ENCODE results near the gene GARS1. TPM values are rescaled to one million over a fixed set of nuclear protein-coding genes. Genes with fewer than 3 reads are reported as not detected.
"Not testable (repeated sequence)": the region's sequence is repeated elsewhere in the genome, so short reads cannot be mapped to it uniquely, and the experiment has no call there.

GARS1 gene
- total and polyA plus RNA-seq, 4 donors: 43.3 to 73.6 (median 67.8) TPM

DNA sequence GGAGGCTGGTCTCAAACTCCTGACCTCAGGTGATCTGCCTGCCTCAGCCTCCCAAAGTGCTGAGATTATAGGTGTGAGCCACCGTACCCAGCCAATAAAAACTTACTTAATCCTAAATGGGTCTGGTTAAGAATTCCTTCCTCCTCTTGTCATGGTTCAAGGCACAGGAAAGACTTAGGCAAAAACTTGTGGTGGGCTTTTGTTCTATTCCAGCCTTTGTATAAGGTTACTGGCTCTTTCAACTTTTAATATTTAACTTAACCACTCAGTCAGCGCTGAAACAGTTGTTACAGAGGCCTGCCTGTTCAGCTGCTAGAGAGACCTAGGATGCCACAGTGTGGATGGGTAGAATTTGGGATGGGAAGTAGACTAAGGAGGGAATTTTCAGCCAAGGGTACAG, 28.1 kb upstream of the GARS1 start:
- 96% methylated on average over 2 of the region's 2 CpGs for WGBS
- Histone ChIP-seq H3K27me3 (ENCODE audit: control insufficient read depth in 4 of 4, insufficient read depth in 4 of 4, low read length in 3 of 4) (no peaks in the 10 kb centered on the region), H3K4me3 (ENCODE audit: low read depth in 1 of 3, low read length in 3 of 3) (no peak overlapping the region), H3K9me3 (ENCODE audit: control insufficient read depth in 4 of 4, low read length in 3 of 4) (no peaks in the 10 kb centered on the region), H3K36me3 (ENCODE audit: control insufficient read depth in 4 of 4, insufficient read depth in 3 of 4, low read depth in 1 of 4, low read length in 3 of 4) (peaks cover 2 to 30% (median 18%) of the 10 kb centered on the region in 4 donors), H3K27ac (ENCODE audit: low read depth in 1 of 2, low read length in 2 of 2) (no peak overlapping the region), H3K4me1 (ENCODE audit: control insufficient read depth in 4 of 4, insufficient read depth in 4 of 4, low read length in 3 of 4) (no peaks in the 10 kb centered on the region), H3K9ac (ENCODE audit: low read depth in 1 of 2, low read length in 2 of 2) (no peak overlapping the region)
- TF ChIP-seq RXRA (IDR thresholded peaks at IDR 0.05) (no peak), GABPA (IDR thresholded peaks at IDR 0.05 in 1 of 2, conservative IDR thresholded peaks at IDR 0.05 in 1 of 2) (no peak), TAF1 (conservative IDR thresholded peaks at IDR 0.05) (no peak), HNF4G (IDR thresholded peaks at IDR 0.05) (no peak)
- TF ChIP-seq, protein P1, sequence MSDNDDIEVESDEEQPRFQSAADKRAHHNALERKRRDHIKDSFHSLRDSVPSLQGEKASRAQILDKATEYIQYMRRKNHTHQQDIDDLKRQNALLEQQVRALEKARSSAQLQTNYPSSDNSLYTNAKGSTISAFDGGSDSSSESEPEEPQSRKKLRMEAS (IDR thresholded peaks at IDR 0.05): no peak
- TF ChIP-seq, protein P2, sequence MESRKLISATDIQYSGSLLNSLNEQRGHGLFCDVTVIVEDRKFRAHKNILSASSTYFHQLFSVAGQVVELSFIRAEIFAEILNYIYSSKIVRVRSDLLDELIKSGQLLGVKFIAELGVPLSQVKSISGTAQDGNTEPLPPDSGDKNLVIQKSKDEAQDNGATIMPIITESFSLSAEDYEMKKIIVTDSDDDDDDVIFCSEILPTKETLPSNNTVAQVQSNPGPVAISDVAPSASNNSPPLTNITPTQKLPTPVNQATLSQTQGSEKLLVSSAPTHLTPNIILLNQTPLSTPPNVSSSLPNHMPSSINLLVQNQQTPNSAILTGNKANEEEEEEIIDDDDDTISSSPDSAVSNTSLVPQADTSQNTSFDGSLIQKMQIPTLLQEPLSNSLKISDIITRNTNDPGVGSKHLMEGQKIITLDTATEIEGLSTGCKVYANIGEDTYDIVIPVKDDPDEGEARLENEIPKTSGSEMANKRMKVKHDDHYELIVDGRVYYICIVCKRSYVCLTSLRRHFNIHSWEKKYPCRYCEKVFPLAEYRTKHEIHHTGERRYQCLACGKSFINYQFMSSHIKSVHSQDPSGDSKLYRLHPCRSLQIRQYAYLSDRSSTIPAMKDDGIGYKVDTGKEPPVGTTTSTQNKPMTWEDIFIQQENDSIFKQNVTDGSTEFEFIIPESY (IDR thresholded peaks at IDR 0.05): no peak
- TF ChIP-seq, protein P3, sequence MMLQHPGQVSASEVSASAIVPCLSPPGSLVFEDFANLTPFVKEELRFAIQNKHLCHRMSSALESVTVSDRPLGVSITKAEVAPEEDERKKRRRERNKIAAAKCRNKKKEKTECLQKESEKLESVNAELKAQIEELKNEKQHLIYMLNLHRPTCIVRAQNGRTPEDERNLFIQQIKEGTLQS (IDR thresholded peaks at IDR 0.05): no peak
- DNase-seq (ENCODE audit: low spot score): no peak

DNA sequence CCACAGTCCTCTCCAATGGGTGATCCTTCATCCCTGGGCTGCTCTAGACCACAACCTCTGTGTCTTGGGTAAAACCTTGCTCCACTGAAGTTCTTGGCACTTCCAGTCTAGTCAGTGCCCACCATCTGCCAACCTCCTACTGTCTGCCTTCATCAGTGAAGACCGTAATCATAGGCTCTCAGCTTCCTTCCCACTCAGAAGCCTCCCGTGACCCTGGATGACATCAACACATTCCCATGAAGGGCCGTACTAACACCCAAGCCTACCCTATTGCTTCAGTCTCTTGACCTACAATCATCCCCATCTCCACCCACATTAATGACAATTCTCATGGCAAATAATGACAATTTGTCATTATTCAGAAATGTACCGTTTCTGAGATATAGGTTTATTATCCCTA, 27.6 kb upstream of the GARS1 start:
- H3K36me3 ChIP-seq (ENCODE audit: control insufficient read depth in 4 of 4, insufficient read depth in 3 of 4, low read depth in 1 of 4, low read length in 3 of 4): peaks cover 2 to 30% (median 14%) of the 10 kb centered on the region in 4 donors
- no peak overlapping the region for H3K4me3 ChIP-seq (ENCODE audit: low read depth in 1 of 3, low read length in 3 of 3)
- no peak overlapping the region for H3K9ac ChIP-seq (ENCODE audit: low read depth in 1 of 2, low read length in 2 of 2)
- TF ChIP-seq, protein P2 (IDR thresholded peaks at IDR 0.05): no peak
- WGBS: 92% methylated on average over 4 of the region's 4 CpGs
- no peaks in the 10 kb centered on the region for H3K9me3 ChIP-seq (ENCODE audit: control insufficient read depth in 4 of 4, low read length in 3 of 4)
- no peak for DNase-seq (ENCODE audit: low spot score)
- no peak overlapping the region for H3K27ac ChIP-seq (ENCODE audit: low read depth in 1 of 2, low read length in 2 of 2)
- no peaks in the 10 kb centered on the region for H3K27me3 ChIP-seq (ENCODE audit: control insufficient read depth in 4 of 4, insufficient read depth in 4 of 4, low read length in 3 of 4)
- no peaks in the 10 kb centered on the region for H3K4me1 ChIP-seq (ENCODE audit: control insufficient read depth in 4 of 4, insufficient read depth in 4 of 4, low read length in 3 of 4)

DNA sequence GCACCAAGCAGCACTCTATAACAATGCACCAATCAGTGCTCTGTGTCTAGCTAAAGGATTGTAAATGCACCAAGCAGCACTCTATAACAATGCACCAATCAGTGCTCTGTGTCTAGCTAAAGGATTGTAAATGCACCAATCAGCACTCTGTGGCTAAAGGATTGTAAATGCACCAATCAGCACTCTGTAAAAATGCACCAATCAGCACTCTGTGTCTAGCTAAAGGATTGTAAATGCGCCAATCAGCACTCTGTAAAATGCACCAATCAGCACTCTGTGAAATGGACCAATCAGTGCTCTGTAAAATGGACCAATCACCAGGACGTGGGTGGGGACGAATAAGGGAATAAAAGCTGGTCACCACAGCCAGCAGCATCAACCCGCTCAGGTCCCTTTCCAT, 24.4 kb upstream of the GARS1 start:
- H3K4me1 ChIP-seq (ENCODE audit: control insufficient read depth in 4 of 4, insufficient read depth in 4 of 4, low read length in 3 of 4); H3K27ac ChIP-seq (ENCODE audit: low read depth in 1 of 2, low read length in 2 of 2); H3K27me3 ChIP-seq (ENCODE audit: control insufficient read depth in 4 of 4, insufficient read depth in 4 of 4, low read length in 3 of 4); DNase-seq (ENCODE audit: low spot score); H3K9ac ChIP-seq (ENCODE audit: low read depth in 1 of 2, low read length in 2 of 2); H3K9me3 ChIP-seq (ENCODE audit: control insufficient read depth in 4 of 4, low read length in 3 of 4); H3K4me3 ChIP-seq (ENCODE audit: low read depth in 1 of 3, low read length in 3 of 3): not testable (repeated sequence)
- WGBS: 98% methylated on average over 4 of the region's 4 CpGs
- peaks cover 0 to 45% (median 20%) of the 10 kb centered on the region in 4 donors for H3K36me3 ChIP-seq (ENCODE audit: control insufficient read depth in 4 of 4, insufficient read depth in 3 of 4, low read depth in 1 of 4, low read length in 3 of 4)
